ENCODE data around the gene TIAM2.
A peak's percentile ranks its signal among the peaks of the same experiment; 100 is the strongest.

The TIAM2 gene

GRCh38 chr6:155038104-155038503 is 43.0 kb downstream of the TIAM2 start:
- Mint-ChIP-seq H3K4me1 (no peaks in the 10 kb centered on the region), H3K27ac (ENCODE audit: low read depth) (no peak overlapping the region), H3K36me3 (ENCODE audit: insufficient read depth) (no peaks in the 10 kb centered on the region), H3K27me3 (no peaks in the 10 kb centered on the region), H3K9me3 (no peaks in the 10 kb centered on the region), H3K4me3 (no peak overlapping the region)
- no peak for ATAC-seq (replicated peaks; ENCODE audit: extremely low read depth, poor library complexity, severe bottlenecking)
- DNase-seq (ENCODE audit: low spot score in 2 of 2) = no peak

GRCh38 chr6:155038527-155038926 is 43.4 kb downstream of the TIAM2 start:
- Mint-ChIP-seq H3K27me3 (no peaks in the 10 kb centered on the region), H3K4me1 (no peaks in the 10 kb centered on the region), H3K4me3 (no peak overlapping the region), H3K27ac (ENCODE audit: low read depth) (no peak overlapping the region), H3K9me3 (no peaks in the 10 kb centered on the region), H3K36me3 (ENCODE audit: insufficient read depth) (no peaks in the 10 kb centered on the region)
- DNase-seq (ENCODE audit: low spot score in 2 of 2) (no peak), ATAC-seq (replicated peaks; ENCODE audit: extremely low read depth, poor library complexity, severe bottlenecking) (no peak)

DNA sequence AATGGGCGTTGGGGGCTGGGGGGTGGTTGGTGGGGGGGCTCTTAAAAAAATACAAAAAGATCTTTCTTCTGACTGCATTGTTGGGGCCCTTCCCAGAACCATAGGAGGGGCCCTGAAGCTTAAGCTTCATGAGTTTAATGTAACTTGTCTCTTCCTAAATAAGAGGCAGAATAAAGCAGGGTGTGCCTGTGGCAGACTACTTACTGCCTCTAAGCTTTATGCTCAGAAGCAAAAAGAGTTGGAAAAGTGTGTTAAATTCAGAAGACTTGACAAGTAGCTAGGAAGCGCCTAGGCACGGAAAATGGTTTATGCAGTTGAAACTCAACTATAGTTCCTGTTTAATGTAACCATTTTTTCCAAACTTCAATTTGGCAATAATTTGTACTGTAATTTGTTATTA is 44.5 kb downstream of the TIAM2 start:
- Mint-ChIP-seq H3K4me1 (no peaks in the 10 kb centered on the region), H3K4me3 (no peak overlapping the region), H3K27me3 (no peaks in the 10 kb centered on the region), H3K27ac (ENCODE audit: low read depth) (no peak overlapping the region), H3K9me3 (no peaks in the 10 kb centered on the region), H3K36me3 (ENCODE audit: insufficient read depth) (no peaks in the 10 kb centered on the region)
- DNase-seq (ENCODE audit: low spot score in 2 of 2) = no peak
- no peak for ATAC-seq (replicated peaks; ENCODE audit: extremely low read depth, poor library complexity, severe bottlenecking)

GRCh38 chr6:155040154-155040553 is 45.0 kb downstream of the TIAM2 start:
- no peaks in the 10 kb centered on the region for H3K4me1 Mint-ChIP-seq
- H3K27ac Mint-ChIP-seq (ENCODE audit: low read depth) = no peak overlapping the region
- no peaks in the 10 kb centered on the region for H3K9me3 Mint-ChIP-seq
- no peak for DNase-seq (ENCODE audit: low spot score in 2 of 2)
- ATAC-seq (replicated peaks; ENCODE audit: extremely low read depth, poor library complexity, severe bottlenecking) = no peak
- no peaks in the 10 kb centered on the region for H3K36me3 Mint-ChIP-seq (ENCODE audit: insufficient read depth)
- no peak overlapping the region for H3K4me3 Mint-ChIP-seq
- H3K27me3 Mint-ChIP-seq = no peaks in the 10 kb centered on the region

DNA sequence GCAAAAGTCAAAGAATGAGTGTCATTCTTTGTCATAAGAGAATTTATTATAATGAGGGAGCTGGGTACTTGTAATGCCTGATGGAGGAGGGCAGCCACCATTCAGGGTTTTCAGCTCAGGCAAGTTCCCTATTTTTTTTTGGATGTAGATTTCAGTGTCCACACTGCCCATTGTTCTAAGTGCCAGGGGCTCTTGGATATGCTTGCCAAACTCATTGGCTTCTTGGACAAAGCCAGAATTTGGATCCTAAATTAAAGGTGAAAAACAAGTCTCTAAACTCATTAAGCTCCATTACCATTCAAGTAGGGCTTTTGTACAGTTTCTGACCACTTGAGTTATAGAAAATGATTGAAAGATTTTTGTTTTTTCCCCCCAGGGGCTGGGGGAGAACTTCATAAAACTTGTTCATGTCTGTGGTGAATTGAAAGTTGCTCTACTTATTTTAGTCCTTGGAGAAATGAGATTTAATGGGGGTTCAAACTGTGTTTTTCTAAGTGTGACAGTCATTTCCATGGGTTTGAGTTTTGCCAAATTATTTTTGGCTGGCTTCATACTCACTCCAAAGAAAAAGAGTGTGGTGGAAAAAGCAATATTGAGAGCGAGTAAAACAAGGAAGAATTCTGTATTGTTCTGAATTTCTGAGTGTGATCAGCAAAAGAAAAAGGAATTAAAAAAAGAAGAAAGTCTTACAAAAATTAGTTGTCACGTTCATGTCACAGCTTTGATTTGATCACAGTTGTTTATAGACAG is 46.0 kb downstream of the TIAM2 start:
- DNase-seq (ENCODE audit: low spot score in 2 of 2) = no peak
- no peaks in the 10 kb centered on the region for H3K4me1 Mint-ChIP-seq
- no peak for ATAC-seq (replicated peaks; ENCODE audit: extremely low read depth, poor library complexity, severe bottlenecking)
- no peak overlapping the region for H3K4me3 Mint-ChIP-seq
- no peak overlapping the region for H3K27ac Mint-ChIP-seq (ENCODE audit: low read depth)
- no peaks in the 10 kb centered on the region for H3K9me3 Mint-ChIP-seq
- H3K27me3 Mint-ChIP-seq = no peaks in the 10 kb centered on the region
- no peaks in the 10 kb centered on the region for H3K36me3 Mint-ChIP-seq (ENCODE audit: insufficient read depth)

DNA sequence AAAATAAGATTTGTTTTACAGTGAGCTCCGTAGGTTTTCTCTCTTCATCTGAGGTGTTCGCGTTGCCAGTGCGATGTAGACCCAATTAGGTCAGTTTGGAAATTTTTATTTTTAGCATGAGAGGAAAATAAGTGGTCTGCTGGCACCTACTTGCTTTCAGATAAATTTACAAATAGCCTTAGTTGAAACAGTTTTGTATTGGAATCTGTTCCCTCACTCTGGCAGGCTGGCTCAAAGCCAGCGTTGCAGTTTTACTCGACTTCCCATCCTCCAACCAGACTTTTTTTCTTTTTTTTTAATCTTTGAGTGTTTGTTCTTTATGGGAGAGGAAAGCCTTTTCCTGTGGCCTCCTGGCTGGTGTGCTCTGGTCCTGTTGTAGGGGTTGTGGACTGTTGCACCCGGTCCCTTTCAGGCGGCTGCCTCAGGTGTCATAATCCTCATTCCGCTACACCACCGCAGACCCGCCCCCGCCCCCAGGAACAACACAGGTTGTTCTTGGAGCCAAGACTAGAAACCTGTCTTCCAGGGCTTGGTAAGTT is 46.7 kb downstream of the TIAM2 start:
- no peaks in the 10 kb centered on the region for H3K4me1 Mint-ChIP-seq
- no peak for ATAC-seq (replicated peaks; ENCODE audit: extremely low read depth, poor library complexity, severe bottlenecking)
- H3K4me3 Mint-ChIP-seq = no peak overlapping the region
- no peak overlapping the region for H3K27ac Mint-ChIP-seq (ENCODE audit: low read depth)
- H3K36me3 Mint-ChIP-seq (ENCODE audit: insufficient read depth) = no peaks in the 10 kb centered on the region
- no peak for DNase-seq (ENCODE audit: low spot score in 2 of 2)
- H3K9me3 Mint-ChIP-seq = no peaks in the 10 kb centered on the region
- no peaks in the 10 kb centered on the region for H3K27me3 Mint-ChIP-seq

DNA sequence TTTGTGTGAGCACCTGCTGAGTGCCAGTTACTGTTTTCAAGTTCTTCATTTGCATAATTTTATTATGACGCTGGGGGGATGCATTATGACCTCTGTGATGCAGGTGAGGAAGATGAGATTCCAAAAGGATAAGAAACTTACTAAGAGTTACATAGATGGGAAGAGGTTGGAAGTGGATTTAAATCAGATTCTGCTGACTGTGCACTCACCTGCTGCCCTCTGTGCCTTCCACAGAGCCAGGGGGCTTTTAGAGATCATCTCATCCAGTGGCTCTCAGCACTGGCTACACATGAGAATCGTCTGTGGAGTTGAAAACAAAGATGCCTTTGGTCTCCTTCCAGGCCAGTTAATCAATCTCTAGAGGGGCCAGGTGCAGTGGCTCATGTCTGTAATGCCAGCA is 47.9 kb downstream of the TIAM2 start:
- Mint-ChIP-seq H3K27ac (ENCODE audit: low read depth) (no peak overlapping the region), H3K9me3 (no peaks in the 10 kb centered on the region), H3K4me1 (no peaks in the 10 kb centered on the region), H3K27me3 (no peaks in the 10 kb centered on the region), H3K4me3 (no peak overlapping the region), H3K36me3 (ENCODE audit: insufficient read depth) (no peaks in the 10 kb centered on the region)
- ATAC-seq (replicated peaks; ENCODE audit: extremely low read depth, poor library complexity, severe bottlenecking) (no peak), DNase-seq (ENCODE audit: low spot score in 2 of 2) (no peak)

DNA sequence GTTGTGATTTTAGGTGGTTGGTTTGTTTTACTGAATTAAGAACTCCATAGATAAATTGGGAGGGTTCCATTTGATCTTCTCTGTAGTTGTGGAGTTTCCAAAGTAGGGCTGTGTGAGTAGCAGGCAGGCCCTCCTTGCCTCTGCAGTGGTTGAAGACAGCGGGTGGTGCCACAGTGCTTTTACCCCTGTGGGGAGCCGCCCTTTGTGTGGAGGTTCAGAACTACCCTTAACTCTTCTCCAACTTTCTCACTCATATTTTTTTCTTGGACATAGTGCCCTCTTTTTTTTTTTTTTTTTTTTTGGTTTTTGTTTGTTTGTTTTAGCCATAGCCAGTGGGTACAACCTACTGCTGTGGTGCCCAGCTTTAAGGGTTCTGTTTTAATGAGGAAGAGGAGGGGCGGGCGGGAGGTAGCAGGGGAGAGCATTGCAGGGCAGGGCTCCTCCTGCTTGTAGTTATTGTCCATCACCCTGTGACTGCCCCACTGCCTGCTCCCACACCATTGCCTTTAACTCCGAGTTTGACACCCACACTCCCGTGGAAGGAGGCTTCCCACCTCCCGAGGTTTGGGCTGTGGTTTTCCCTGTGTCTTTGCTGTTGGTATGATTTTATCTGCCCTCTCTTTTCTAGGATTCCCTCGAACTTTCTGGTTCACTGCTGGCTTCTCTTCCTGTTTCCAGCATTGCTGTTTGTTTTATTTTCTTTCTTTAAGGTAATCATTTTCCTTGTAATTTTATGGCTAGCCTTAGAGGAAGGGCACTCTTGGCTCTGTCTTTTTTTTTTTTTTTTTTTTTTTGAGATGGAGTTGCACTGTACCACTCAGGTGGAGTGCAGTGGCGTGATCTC is 50.7 kb downstream of the TIAM2 start:
- Mint-ChIP-seq H3K4me1 (peaks cover 7% of the 10 kb centered on the region), H3K27ac (ENCODE audit: low read depth) (no peak overlapping the region), H3K9me3 (no peaks in the 10 kb centered on the region), H3K4me3 (no peak overlapping the region), H3K36me3 (ENCODE audit: insufficient read depth) (peaks cover under 1% of the 10 kb centered on the region), H3K27me3 (no peaks in the 10 kb centered on the region)
- ATAC-seq (replicated peaks; ENCODE audit: extremely low read depth, poor library complexity, severe bottlenecking) (no peak), DNase-seq (ENCODE audit: low spot score in 2 of 2) (no peak)

DNA sequence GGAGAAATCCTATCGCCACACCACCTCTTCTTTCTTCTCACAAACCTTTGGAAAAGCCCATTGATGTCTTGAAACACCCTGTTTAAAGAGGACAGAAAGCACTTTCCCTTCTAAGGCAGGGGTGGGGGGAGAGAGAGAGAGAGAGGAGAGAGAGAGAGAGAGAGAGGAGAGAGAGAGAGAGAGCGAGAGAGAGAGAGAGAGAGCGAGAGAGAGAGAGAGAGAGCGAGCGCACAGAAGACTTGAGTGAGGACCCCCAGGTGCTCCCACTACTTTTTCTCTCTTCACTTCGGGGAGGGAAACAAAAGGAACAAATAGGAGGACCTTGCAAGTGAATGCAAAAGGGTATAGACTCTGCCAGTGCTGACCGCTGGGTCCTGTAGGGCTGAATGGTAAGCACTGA is 52.4 kb downstream of the TIAM2 start:
- H3K27ac Mint-ChIP-seq (ENCODE audit: low read depth) = peak overlapping the region; percentile 50

DNA sequence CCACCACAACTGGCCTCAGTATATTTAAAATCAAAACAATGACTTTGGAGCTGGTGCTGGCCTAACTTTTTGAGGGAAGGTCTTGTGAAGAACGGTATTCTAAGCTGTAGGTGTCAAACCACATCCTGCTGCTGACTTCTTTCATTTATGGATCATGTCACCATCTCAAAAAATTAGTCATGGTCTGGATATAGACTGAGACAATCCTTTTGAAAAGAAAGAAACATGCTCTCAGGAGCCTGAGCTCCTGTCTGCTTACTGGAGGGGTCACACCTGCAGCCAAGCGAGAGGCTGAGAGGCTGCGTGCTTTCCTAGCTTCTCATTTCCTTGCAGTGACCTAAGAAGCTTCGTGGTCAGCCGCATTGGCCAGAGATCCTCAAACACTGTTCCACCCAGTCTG is 55.2 kb downstream of the TIAM2 start:
- DNase-seq (ENCODE audit: low spot score in 2 of 2) = no peak
- ATAC-seq (replicated peaks; ENCODE audit: extremely low read depth, poor library complexity, severe bottlenecking) = peak; percentile 94
- no peaks in the 10 kb centered on the region for H3K9me3 Mint-ChIP-seq
- H3K27ac Mint-ChIP-seq (ENCODE audit: low read depth) = peak overlapping the region; percentile 56
- H3K27me3 Mint-ChIP-seq = no peaks in the 10 kb centered on the region
- peak overlapping the region; percentile 5 for H3K4me3 Mint-ChIP-seq
- peaks cover 12% of the 10 kb centered on the region for H3K4me1 Mint-ChIP-seq
- peaks cover 3% of the 10 kb centered on the region for H3K36me3 Mint-ChIP-seq (ENCODE audit: insufficient read depth)

More for the DNA sequence above, 52.4 kb downstream of the TIAM2 start:
- no peaks in the 10 kb centered on the region for H3K9me3 Mint-ChIP-seq
- DNase-seq (ENCODE audit: low spot score in 2 of 2) (no peak), ATAC-seq (replicated peaks; ENCODE audit: extremely low read depth, poor library complexity, severe bottlenecking) (no peak)
- peaks cover 12% of the 10 kb centered on the region for H3K4me1 Mint-ChIP-seq
- H3K4me3 Mint-ChIP-seq = no peak overlapping the region
- H3K36me3 Mint-ChIP-seq (ENCODE audit: insufficient read depth) = peaks cover 3% of the 10 kb centered on the region
- no peaks in the 10 kb centered on the region for H3K27me3 Mint-ChIP-seq

- no peaks in the 10 kb centered on the region for H3K9me3 Mint-ChIP-seq
- DNase-seq (ENCODE audit: low spot score in 2 of 2) = no peak
- peaks cover 12% of the 10 kb centered on the region for H3K4me1 Mint-ChIP-seq
- no peak overlapping the region for H3K27ac Mint-ChIP-seq (ENCODE audit: low read depth)
- H3K27me3 Mint-ChIP-seq = no peaks in the 10 kb centered on the region
- no peak overlapping the region for H3K4me3 Mint-ChIP-seq
- no peak for ATAC-seq (replicated peaks; ENCODE audit: extremely low read depth, poor library complexity, severe bottlenecking)
- peaks cover 3% of the 10 kb centered on the region for H3K36me3 Mint-ChIP-seq (ENCODE audit: insufficient read depth)
These were observed 59.6 kb downstream of the TIAM2 start for GRCh38 chr6:155054491-155055250.

GRCh38 chr6:155055729-155056128 is 60.6 kb downstream of the TIAM2 start:
- peaks cover 3% of the 10 kb centered on the region for H3K36me3 Mint-ChIP-seq (ENCODE audit: insufficient read depth)
- no peaks in the 10 kb centered on the region for H3K27me3 Mint-ChIP-seq
- ATAC-seq (replicated peaks; ENCODE audit: extremely low read depth, poor library complexity, severe bottlenecking) (no peak), DNase-seq (ENCODE audit: low spot score in 2 of 2) (no peak)
- H3K27ac Mint-ChIP-seq (ENCODE audit: low read depth) = no peak overlapping the region
- H3K4me1 Mint-ChIP-seq = peaks cover 5% of the 10 kb centered on the region
- no peak overlapping the region for H3K4me3 Mint-ChIP-seq
- no peaks in the 10 kb centered on the region for H3K9me3 Mint-ChIP-seq
